ENCODE data around the gene CCDC175.

Gene CCDC175

DNA sequence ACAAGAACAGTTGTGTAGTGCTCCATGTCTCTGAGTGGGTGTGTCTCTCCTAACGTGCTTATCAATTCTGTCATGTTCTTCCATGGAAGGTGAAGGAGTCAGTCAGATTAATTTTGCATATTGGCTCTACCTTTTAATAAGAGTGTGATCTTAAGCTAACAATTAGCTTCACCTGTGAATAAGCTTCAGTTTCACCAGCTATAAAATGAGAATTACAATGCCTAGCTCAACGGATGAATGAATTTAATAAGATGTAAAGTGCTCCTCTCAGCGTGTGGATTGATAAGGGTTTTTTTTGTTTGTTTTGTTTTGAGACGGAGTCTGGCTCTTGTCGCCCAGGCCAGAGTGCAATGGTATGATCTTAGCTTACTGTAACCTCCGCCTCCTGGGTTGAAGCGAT lies 32.7 kb downstream of the CCDC175 start:
- DNase-seq (ENCODE audit: low read depth in 1 of 2, low spot score in 1 of 2): no peak
- Histone ChIP-seq H3K4me3 (replicated peaks; ENCODE audit: insufficient read depth, low read length) (no peak overlapping the region), H3K27me3 (ENCODE audit: insufficient read depth, poor library complexity, severe bottlenecking) (no peaks in the 10 kb centered on the region), H3K27ac (replicated peaks) (no peak overlapping the region)
- TF ChIP-seq GABPA (IDR thresholded peaks at IDR 0.05; ENCODE audit: low read depth) (no peak), POLR2AphosphoS5 (IDR thresholded peaks at IDR 0.05; ENCODE audit: low read depth) (no peak), SPI1 (IDR thresholded peaks at IDR 0.05; ENCODE audit: borderline replicate concordance, low read depth) (no peak)
- TF ChIP-seq, protein P1, sequence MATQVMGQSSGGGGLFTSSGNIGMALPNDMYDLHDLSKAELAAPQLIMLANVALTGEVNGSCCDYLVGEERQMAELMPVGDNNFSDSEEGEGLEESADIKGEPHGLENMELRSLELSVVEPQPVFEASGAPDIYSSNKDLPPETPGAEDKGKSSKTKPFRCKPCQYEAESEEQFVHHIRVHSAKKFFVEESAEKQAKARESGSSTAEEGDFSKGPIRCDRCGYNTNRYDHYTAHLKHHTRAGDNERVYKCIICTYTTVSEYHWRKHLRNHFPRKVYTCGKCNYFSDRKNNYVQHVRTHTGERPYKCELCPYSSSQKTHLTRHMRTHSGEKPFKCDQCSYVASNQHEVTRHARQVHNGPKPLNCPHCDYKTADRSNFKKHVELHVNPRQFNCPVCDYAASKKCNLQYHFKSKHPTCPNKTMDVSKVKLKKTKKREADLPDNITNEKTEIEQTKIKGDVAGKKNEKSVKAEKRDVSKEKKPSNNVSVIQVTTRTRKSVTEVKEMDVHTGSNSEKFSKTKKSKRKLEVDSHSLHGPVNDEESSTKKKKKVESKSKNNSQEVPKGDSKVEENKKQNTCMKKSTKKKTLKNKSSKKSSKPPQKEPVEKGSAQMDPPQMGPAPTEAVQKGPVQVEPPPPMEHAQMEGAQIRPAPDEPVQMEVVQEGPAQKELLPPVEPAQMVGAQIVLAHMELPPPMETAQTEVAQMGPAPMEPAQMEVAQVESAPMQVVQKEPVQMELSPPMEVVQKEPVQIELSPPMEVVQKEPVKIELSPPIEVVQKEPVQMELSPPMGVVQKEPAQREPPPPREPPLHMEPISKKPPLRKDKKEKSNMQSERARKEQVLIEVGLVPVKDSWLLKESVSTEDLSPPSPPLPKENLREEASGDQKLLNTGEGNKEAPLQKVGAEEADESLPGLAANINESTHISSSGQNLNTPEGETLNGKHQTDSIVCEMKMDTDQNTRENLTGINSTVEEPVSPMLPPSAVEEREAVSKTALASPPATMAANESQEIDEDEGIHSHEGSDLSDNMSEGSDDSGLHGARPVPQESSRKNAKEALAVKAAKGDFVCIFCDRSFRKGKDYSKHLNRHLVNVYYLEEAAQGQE (IDR thresholded peaks at IDR 0.05; ENCODE audit: insufficient replicate concordance, low read depth): no peak
- TF ChIP-seq, protein P2, sequence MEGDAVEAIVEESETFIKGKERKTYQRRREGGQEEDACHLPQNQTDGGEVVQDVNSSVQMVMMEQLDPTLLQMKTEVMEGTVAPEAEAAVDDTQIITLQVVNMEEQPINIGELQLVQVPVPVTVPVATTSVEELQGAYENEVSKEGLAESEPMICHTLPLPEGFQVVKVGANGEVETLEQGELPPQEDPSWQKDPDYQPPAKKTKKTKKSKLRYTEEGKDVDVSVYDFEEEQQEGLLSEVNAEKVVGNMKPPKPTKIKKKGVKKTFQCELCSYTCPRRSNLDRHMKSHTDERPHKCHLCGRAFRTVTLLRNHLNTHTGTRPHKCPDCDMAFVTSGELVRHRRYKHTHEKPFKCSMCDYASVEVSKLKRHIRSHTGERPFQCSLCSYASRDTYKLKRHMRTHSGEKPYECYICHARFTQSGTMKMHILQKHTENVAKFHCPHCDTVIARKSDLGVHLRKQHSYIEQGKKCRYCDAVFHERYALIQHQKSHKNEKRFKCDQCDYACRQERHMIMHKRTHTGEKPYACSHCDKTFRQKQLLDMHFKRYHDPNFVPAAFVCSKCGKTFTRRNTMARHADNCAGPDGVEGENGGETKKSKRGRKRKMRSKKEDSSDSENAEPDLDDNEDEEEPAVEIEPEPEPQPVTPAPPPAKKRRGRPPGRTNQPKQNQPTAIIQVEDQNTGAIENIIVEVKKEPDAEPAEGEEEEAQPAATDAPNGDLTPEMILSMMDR (IDR thresholded peaks at IDR 0.05; ENCODE audit: insufficient read depth, low read length): no peak

DNA sequence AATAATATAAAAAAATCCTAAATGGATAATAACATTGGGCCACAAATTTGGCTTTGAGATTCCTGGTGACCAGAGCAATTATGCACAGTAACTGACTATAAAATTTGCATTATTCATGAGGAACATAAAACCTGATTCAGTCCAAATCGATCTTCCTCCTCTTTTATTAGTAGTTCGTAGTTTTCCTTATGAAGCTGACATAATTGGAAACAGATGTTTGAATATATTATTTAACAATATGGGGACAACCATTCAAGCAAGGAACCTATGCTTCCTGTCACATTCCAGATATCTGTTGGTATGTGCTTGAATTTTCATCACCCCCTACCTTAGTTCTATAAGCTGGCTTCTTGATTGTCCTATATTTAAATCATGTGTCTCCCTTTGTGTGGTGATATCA lies 34.9 kb downstream of the CCDC175 start:
- Histone ChIP-seq H3K4me3 (replicated peaks; ENCODE audit: insufficient read depth, low read length) (no peak overlapping the region), H3K27ac (replicated peaks) (no peak overlapping the region), H3K27me3 (ENCODE audit: insufficient read depth, poor library complexity, severe bottlenecking) (no peaks in the 10 kb centered on the region)
- no peak for DNase-seq (ENCODE audit: low read depth in 1 of 2, low spot score in 1 of 2)
- TF ChIP-seq SPI1 (IDR thresholded peaks at IDR 0.05; ENCODE audit: borderline replicate concordance, low read depth): no peak
- TF ChIP-seq, protein P2 (IDR thresholded peaks at IDR 0.05; ENCODE audit: insufficient read depth, low read length): no peak
- no peak for TF ChIP-seq GABPA (IDR thresholded peaks at IDR 0.05; ENCODE audit: low read depth)
- TF ChIP-seq POLR2AphosphoS5 (IDR thresholded peaks at IDR 0.05; ENCODE audit: low read depth): no peak
- TF ChIP-seq, protein P1 (IDR thresholded peaks at IDR 0.05; ENCODE audit: insufficient replicate concordance, low read depth): no peak

DNA sequence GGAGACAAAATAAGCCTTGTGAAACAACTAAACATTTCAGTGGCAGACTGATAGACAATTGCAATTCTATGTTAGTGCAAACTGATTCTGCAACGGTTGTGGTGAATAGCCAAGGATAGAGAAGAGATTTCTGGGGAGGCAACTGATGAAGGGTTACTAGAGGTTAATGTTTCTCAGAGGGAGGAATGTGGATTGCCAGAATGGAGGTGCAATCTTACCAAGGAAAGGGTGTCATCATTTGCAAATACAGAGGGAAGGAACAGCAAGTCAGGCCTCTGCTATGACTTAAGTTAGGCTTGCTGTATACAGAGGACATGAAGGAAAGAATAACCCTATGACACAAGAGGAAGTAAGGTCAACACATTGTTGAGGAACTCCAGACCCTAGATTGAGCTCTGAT lies 35.8 kb downstream of the CCDC175 start:
- Histone ChIP-seq H3K27me3 (ENCODE audit: insufficient read depth, poor library complexity, severe bottlenecking) (no peaks in the 10 kb centered on the region), H3K27ac (replicated peaks) (no peak overlapping the region), H3K4me3 (replicated peaks; ENCODE audit: insufficient read depth, low read length) (no peak overlapping the region)
- DNase-seq (ENCODE audit: low read depth in 1 of 2, low spot score in 1 of 2): no peak
- TF ChIP-seq, protein P1 (IDR thresholded peaks at IDR 0.05; ENCODE audit: insufficient replicate concordance, low read depth): no peak
- TF ChIP-seq, protein P2 (IDR thresholded peaks at IDR 0.05; ENCODE audit: insufficient read depth, low read length): no peak
- TF ChIP-seq GABPA (IDR thresholded peaks at IDR 0.05; ENCODE audit: low read depth) (no peak), POLR2AphosphoS5 (IDR thresholded peaks at IDR 0.05; ENCODE audit: low read depth) (no peak)

All from HL-60 (cell line).